Left kidney (tissue), 8 donors: ENCODE results near the gene EP300. TPM values are rescaled to one million over a fixed set of nuclear protein-coding genes. Genes with fewer than 3 reads are reported as not detected.
A peak's percentile ranks its signal among the peaks of the same experiment; 100 is the strongest.
"Not testable (repeated sequence)": the region's sequence is repeated elsewhere in the genome, so short reads cannot be mapped to it uniquely, and the experiment has no call there.

Experiments used
- DNase-seq: peaks from one replicate; pipeline ENCODE4 v3.0.0-alpha.2; 2013
- long read RNA-seq, 8 donors: transcript quantifications; one replicate each; lab custom pipeline, GENCODE V29; 2026
- polyA plus RNA-seq: library from polyadenylated mRNA; unstranded; fragments of 120-200 nt; gene quantifications from one replicate; pipeline ENCODE4 v1.2.1, GENCODE V29; 2013; ENCODE audit not compliant: insufficient read length

EP300 gene
- polyA plus RNA-seq = 89.3 TPM
- long read RNA-seq, donor 1, transcript EP300-207 (2 exons, 613 nt) = major isoform, 6 of 43 reads
- long read RNA-seq, donor 1, partial matches to known transcripts = 30 of 43 reads
- long read RNA-seq, donor 1, other reads (novel, unspliced or antisense) = 0 of 43 reads
- long read RNA-seq, donor 2, partial matches to known transcripts = 5 of 14 reads
- long read RNA-seq, donor 2, other reads (novel, unspliced or antisense) = 0 of 14 reads
- long read RNA-seq, donor 3, partial matches to known transcripts = 62 of 64 reads
- long read RNA-seq, donor 3, other reads (novel, unspliced or antisense) = 0 of 64 reads
- long read RNA-seq, donor 4, partial matches to known transcripts = 0 of 1 reads
- long read RNA-seq, donor 4, other reads (novel, unspliced or antisense) = 0 of 1 reads
- long read RNA-seq, donor 5, full-length matches to known transcripts = 5 of 5 reads
- long read RNA-seq, donor 5, partial matches to known transcripts = 0 of 5 reads
- long read RNA-seq, donor 5, other reads (novel, unspliced or antisense) = 0 of 5 reads
- long read RNA-seq, donor 6, partial matches to known transcripts = 24 of 28 reads
- long read RNA-seq, donor 6, other reads (novel, unspliced or antisense) = 0 of 28 reads
- long read RNA-seq, donor 7, partial matches to known transcripts = 0 of 5 reads
- long read RNA-seq, donor 7, other reads (novel, unspliced or antisense) = 0 of 5 reads
- long read RNA-seq, donor 8, partial matches to known transcripts = 5 of 6 reads
- long read RNA-seq, donor 8, other reads (novel, unspliced or antisense) = 0 of 6 reads

DNA sequence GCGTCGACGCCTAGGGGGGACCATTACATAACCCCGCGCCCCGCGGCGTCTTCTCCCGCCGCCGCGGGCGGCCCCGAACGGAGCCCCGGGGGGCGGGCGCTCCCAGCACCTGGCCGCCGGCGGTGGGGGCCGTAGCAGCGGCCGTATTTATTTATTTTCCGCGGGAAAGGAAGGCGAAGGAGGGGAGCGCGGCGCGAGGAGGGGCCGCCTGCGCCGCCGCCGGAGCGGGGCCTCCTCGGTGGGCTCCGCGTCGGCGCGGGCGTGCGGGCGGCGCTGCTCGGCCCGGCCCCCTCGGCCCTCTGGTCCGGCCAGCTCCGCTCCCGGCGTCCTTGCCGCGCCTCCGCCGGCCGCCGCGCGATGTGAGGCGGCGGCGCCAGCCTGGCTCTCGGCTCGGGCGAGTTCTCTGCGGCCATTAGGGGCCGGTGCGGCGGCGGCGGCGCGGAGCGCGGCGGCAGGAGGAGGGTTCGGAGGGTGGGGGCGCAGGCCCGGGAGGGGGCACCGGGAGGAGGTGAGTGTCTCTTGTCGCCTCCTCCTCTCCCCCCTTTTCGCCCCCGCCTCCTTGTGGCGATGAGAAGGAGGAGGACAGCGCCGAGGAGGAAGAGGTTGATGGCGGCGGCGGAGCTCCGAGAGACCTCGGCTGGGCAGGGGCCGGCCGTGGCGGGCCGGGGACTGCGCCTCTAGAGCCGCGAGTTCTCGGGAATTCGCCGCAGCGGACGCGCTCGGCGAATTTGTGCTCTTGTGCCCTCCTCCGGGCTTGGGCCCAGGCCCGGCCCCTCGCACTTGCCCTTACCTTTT, at the start of gene EP300:
EP300 (plus strand) TSS at position 570 of the 795 bp plus-strand sequence. CDS start 413 bp downstream, outside the sequence.
- DNase-seq = peak; percentile 83

DNA sequence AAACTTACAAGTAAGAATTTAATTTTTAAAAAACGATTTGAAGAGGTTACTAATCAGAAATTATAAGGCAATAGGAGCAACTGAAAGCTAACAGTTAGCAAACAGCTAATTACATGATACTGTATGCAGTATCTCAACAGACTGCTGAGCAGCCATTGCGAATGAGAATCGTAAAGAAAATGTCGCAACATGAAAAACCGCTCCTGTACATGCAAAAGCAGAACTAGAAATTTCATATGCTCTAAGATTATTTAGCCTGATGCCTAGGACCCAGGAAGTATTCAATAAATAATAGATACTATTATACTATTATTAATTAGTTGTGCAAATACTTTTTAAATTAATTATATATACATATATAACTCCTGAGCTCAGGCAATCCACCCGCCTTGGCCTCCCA, 48.7 kb upstream of the EP300 start:
- no peak for DNase-seq

DNA sequence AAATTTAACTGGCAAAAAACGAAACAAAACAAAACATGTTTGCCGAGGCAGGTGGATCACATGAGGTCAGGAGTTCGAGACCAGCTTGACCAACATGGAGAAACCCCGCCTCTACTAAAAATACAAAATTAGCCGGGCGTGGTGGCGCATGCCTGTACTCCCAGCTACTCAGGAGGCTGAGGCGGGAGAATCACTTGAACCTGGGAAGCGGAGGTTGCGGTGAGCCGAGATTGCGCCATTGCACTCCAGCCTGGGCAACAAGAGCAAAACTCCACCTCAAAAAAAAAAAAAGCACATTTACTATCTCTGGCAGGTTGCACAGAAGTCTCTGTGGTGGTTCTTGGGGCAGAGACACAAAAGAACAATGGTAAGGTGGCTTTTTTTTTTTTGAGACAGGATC, 46.8 kb upstream of the EP300 start:
- not testable (repeated sequence) for DNase-seq

GRCh38 chr22:41047801-41048211, 44.6 kb upstream of the EP300 start:
- no peak for DNase-seq

DNA sequence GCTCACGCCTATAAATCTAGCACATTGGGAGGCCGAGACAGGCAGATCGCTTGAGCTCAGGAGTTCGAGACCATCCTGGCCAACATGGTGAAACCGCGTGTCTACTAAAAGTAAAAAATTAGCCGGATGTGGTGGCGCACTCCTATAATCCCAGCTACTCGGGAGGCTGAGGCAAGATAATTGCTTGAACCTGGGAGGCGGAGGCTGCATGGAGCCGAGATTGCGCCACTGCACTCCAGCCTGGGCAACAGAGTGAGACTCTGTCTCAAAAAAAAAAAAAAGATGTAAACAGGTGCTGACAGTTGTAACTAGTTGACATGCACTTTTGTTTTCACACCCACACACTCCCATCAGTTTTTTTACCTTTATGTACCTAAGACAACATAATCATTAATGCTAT, 44.0 kb upstream of the EP300 start:
- not testable (repeated sequence) for DNase-seq

DNA sequence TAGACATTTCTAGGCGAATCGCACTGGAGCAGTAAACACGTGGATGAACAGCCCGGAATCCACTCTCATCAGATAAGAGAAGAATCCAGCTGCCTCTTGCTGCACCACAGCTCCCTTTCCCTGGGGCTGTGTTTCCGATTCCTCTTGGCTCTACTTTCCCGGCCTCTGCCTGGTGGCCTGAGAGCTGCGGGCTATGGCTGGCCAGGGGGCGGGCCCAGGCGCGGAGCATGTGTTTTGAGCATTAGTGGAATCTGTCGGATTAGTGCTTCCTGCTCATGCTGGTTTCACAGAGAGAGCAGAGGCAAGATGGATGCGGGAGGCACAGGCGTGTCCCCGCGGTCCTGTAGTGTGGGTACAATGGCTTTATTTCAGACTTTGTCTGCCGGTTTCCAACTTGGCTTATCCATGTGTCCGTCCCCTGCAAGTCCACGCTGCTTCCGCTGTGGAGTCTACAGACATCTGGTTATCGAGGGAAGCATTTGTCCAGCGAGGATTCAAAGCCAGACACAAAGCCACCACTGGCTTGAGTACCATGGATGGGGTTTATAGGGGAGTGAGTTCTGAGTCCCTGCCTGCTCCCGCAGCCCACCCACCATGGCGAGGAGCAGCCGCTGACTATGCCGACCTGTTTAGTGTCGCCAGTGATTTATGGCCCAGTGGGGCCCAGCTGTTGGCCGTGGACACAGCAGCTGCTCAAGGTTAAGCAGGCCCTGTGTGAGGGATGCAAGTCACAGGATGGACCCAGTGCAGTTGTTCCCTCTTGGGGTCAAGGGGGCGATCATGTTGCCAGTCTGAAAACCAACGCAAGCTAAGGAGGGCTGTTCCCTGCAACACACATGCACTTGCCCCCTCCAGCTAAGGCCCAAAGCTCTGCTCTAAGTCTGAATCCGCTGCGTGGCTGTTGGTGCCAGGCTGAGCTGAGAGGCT, 43.3 kb upstream of the EP300 start:
- peak; percentile 65 for DNase-seq

DNA sequence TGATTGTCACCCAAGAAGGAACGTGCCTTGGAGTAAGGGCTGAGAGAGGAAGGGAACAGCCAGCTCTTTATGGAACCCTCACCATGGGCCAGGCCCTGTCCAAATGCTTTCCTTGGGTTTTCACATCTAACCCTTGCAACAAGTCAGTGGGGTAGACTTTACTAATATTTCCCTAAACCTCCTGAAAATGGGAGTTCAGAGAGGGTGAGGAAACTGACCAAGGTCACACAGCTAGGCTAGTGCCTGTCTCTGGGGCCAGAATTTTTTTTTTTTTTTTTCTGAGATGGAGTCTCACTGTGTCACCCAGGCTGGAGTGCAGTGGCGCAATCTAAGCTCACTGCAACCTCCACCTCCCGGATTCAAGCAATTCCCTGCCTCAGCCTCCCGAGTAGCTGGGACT, 42.6 kb upstream of the EP300 start:
- DNase-seq = not testable (repeated sequence)

DNA sequence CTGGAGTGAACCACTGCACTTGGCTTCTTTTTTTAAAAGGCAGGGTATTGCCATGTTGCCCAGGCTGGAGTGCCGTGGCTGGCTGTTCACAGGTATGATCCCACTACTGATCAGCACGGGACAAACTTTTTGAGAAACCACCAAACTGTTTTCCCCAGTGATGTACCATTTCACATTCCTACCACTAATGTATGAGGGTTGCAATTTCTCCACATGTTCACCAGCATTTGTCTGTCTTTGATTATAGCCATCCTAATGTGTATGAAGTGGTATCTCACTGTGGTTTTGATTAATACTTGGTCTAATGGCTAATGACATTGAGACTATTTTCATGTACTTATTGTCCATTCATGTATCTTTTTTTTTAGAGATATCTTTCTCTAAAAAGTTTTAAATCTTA, 41.5 kb upstream of the EP300 start:
- DNase-seq = no peak

DNA sequence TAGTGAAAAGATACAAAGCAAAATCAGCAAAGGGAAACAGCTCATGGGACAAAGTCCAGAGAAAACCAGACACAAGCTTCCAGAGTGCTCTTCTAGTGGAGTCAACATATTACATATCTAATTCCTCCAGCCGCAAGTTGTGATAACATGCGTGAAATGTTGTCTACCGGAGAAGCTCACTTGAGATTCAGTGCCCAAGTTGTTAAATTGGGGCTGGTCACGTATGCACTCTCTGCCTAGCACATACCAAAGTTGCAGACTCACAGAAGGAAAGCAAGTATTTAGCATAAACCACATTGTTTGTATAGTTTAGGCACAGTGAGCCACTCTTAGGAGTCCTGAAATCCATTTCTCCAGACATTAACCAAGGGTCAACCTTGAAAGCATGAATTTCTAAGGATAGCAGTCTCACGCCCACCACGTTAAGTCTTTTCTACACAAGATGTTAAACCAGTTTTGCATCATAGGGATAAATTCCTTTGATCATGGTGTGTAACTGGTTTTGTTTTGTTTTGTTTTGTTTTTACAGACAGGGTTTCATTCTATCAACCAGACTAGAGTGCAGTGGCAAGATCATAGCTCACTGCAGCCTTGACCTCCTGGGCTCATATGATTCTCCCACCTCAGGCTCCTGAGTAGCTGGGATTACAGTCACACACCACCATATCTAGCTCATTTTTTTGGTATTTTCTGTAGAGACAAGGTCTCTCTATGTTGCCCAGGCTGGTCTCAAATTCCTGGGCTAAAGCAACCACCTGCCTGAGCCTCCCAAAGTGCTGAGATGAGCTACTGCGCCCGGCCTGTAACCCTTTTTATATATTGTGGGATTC, 39.5 kb upstream of the EP300 start:
- DNase-seq = peak; percentile 19

DNA sequence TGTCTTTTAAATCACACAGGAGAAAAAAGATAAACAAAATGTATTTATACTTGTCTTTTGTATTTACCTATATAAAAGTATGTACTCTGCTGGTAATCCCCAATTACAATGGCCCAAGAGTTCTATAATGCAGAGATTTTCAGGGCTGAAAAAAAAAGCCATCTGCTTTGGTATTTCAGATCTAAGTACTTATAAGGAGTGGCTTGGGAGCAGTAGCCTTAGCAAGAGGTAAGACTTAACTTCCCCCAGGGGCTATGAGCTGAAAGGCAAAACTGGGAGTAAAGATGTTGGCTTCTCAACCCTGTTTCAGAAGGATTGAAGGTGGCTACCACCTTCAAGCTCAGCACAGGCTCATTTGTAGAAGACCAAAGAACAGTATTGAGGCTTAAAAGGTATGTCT, 35.3 kb upstream of the EP300 start:
- no peak for DNase-seq

DNA sequence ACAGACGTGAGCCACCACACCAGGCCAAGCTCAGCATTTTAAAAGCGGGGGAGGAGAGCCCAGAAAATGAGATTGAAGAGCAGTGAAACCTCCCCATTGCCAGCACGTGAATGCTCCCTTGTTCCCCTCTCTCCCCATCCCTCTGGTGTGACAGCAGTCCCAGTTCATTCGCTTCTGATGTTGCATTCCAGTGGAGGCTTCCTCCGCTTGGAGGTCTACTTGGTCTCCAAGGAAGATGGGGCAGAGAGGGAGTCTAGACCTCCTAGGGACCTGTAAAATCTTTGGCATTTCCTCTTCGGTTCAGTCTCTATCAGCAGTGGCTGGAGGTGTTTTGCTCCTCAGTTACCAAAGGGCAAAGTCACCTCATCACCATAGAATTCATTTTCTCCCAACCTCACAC, 30.2 kb upstream of the EP300 start:
- no peak for DNase-seq

DNA sequence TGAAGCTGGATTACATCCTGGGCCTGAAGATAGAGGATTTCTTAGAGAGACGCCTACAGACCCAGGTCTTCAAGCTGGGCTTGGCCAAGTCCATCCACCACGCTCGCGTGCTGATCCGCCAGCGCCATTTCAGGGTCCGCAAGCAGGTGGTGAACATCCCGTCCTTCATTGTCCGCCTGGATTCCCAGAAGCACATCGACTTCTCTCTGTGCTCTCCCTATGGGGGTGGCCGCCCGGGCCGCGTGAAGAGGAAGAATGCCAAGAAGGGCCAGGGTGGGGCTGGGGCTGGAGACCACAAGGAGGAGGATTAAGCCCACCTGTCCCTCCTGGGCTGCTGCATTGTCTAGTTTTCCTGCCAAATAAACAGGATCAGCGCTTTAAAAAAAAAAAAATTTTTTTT, 28.1 kb upstream of the EP300 start:
- not testable (repeated sequence) for DNase-seq

- DNase-seq = not testable (repeated sequence)
Observed at GRCh38 chr22:41066341-41066740, 26.1 kb upstream of the EP300 start.

- DNase-seq = not testable (repeated sequence)
Observed at GRCh38 chr22:41067968-41068367, 24.4 kb upstream of the EP300 start.

- no peak for DNase-seq
Observed at GRCh38 chr22:41070665-41071331, 21.6 kb upstream of the EP300 start.

DNA sequence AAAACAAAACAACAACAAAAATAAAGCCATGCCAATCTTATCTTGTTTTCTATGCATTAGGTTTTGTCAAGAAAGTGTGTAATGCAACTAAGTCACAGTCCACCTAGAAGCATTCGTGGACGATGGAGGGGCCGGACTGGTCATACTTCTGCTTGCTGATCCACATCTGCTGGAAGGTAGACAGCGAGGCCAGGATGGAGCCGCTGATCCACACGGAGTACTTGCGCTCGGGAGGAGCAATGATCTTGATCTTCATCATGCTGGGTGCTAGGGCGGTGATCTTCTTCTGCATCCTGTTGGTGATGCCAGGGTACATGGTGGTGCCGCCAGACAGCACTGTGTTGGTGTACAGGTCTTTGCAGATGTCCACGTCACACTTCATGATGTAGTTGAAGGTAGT, 18.3 kb upstream of the EP300 start:
- no peak for DNase-seq

DNA sequence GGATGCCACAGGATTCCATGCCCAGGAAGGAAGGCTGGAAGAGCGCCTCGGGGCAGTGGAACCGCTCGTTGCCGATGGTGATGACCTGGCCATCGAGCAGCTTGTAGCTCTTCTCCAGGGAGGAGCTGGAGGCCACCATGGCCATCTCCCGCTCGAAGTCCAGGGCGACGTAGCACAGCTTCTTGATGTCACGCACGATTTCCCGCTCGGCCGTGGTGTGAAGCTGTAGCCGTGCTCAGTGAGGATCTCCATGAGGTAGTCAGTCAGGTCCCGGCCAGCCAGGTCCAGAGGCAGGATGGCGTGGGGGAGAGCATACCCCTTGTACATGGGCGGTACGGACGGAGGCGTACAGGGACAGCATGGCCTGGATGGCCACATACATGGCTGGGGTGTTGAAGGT, 17.9 kb upstream of the EP300 start:
- DNase-seq = no peak

DNA sequence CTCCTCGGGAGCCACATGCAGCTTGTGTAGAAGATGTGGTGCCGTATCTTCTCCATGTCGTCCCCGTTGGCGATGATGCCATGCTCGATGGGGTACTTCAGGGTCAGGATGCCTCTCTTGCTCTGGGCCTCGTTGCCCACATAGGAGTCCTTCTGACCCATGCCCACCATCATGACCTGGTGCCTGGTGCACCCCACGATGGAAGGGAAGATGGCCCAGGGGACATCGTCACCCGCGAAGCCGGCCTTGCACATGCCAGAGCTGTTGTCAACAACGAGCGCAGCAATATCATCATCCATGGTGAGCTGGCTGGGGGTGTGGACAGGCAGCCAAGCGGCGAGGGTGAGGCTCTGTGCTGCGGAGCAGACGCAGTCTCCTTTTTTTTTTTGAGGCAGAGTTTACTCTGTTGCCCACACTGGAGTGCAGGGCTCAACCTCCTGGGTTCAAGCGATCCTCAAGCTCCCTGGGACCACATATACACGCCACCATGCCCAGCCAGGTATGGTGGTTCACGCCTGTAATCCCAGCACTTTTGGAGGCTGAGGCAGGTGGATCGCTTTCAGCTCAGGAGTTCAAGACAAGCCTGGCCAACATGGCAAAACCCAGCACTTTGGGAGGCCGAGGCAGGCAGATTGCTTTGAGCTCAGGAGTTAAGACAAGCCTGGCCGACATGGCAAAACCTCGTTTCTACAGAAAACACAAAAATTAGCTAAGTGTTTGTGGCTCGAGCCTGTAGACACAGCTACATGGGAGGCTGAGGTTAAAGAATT, 17.3 kb upstream of the EP300 start:
- no peak for DNase-seq

DNA sequence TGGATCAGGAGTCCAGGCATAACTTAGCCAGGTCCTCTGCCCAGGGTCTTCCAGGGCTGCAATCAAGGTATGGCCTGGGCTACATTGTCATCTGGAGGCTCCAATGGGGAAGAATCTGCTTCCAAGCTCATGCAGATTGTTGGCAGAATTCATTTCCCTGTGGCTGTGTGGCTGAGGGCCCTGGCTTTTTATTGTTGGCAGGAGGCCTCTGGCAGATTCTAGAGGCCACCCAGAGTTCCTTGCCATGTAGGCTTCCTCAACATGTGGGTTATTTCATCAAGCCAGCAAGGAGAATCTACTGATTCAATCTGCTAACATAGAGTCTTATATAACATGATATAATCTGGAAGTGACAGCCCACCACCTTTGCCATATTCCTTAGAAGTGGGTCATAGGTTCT, 16.4 kb upstream of the EP300 start:
- no peak for DNase-seq
